K562 (cell line): ENCODE data around the gene FASTKD3. TPM values are rescaled to one million over a fixed set of nuclear protein-coding genes. Genes with fewer than 3 reads are reported as not detected.

ENCODE experiments used
- FOS ChIP-seq: IDR thresholded peaks from 3 replicates; pipeline ENCODE4 v1.6.1; 2011; ENCODE audit not compliant: insufficient read length; ENCODE audit errors: extremely low read depth
- IRF9 ChIP-seq: fragments of 450-650 bp; IDR thresholded peaks from 2 replicates; pipeline ENCODE4 v1.6.1; 2016; ENCODE audit warnings: missing biosample characterization, missing genetic modification characterization
- NR2C1 ChIP-seq, 2 experiments: fragments of 450-650 bp; IDR thresholded peaks; 2 replicates each; pipeline ENCODE4 v1.6.1; 2017; ENCODE audit warnings: mild to moderate bottlenecking in 2 of 2, antibody characterized with exemption in 1 of 2, inconsistent platforms in 1 of 2, missing compliant biosample characterization in 1 of 2, missing genetic modification characterization in 1 of 2
- RBM22 ChIP-seq: fragments of 200-400 bp; formaldehyde crosslinking; IDR thresholded peaks from 2 replicates; pipeline ENCODE4 v1.6.1; 2018; ENCODE audit warnings: low read length, low read depth; ENCODE audit not compliant: poor library complexity, severe bottlenecking
- ZNF175 ChIP-seq: fragments of 200-800 bp; sonication (Bioruptor generic); IDR thresholded peaks from 2 replicates; pipeline ENCODE4 v1.6.1; 2016; ENCODE audit warnings: low read depth, mild to moderate bottlenecking, missing genetic modification characterization, missing compliant biosample characterization
- polyA plus RNA-seq, 8 experiments: library from polyadenylated mRNA; depleted of rRNA in 4 of 8; stranded (reverse) in 5 of 8; unstranded in 3 of 8; fragments of >200 nt; fragmentation: Nextera tagmentation in 2 of 8; fragmentation: Illumina TruSeq in 1 of 8; extraction: Ambion mirVana in 2 of 8; extraction: Trizol in 1 of 8; gene quantifications; 2 replicates each; pipeline versions ENCODE4 v1.2.1 to v1.2.3, GENCODE V29; 2011 to 2014; ENCODE audit warnings: inconsistent platforms in 1 of 8, missing spikeins in 1 of 8
- total RNA-seq, 7 experiments: library from RNA; depleted of rRNA in 6 of 7; stranded (reverse); fragments of >200 nt in 6 of 7; fragmentation: Illumina TruSeq in 2 of 7; extraction: Trizol in 2 of 7; gene quantifications; 2 replicates each; pipeline versions ENCODE4 v1.2.1 to v1.2.3, GENCODE V29; 2011 to 2021; ENCODE audit warnings: low replicate concordance in 1 of 7
- TF ChIP-seq, protein P1 (sequence below), 3 experiments: fragments of 200-800 bp in 1 of 3; sonication (Bioruptor generic) in 1 of 3; sonication (generic) in 1 of 3; formaldehyde crosslinking in 1 of 3; IDR thresholded peaks; 2 replicates each; pipeline versions ENCODE4 v1.6.1 to v1.8.0; 2016 to 2022; ENCODE audit warnings: mild to moderate bottlenecking in 2 of 3, missing compliant biosample characterization in 2 of 3, missing genetic modification characterization in 2 of 3, missing genetic modification reagents in 1 of 3
- TF ChIP-seq, protein P2 (sequence below), 2 experiments: fragments of 450-650 bp; IDR thresholded peaks; 2 replicates each; pipeline ENCODE4 v1.6.1; 2016; ENCODE audit warnings: mild to moderate bottlenecking in 2 of 2, borderline replicate concordance in 1 of 2, low read depth in 1 of 2, moderate library complexity in 1 of 2

Gene FASTKD3
- total and polyA plus RNA-seq, 9 of the 15 experiments (the other 6 are each of a cell fraction or from before 2014, with no cell fraction given) = 17.1 to 149 (median 47.5) TPM

DNA sequence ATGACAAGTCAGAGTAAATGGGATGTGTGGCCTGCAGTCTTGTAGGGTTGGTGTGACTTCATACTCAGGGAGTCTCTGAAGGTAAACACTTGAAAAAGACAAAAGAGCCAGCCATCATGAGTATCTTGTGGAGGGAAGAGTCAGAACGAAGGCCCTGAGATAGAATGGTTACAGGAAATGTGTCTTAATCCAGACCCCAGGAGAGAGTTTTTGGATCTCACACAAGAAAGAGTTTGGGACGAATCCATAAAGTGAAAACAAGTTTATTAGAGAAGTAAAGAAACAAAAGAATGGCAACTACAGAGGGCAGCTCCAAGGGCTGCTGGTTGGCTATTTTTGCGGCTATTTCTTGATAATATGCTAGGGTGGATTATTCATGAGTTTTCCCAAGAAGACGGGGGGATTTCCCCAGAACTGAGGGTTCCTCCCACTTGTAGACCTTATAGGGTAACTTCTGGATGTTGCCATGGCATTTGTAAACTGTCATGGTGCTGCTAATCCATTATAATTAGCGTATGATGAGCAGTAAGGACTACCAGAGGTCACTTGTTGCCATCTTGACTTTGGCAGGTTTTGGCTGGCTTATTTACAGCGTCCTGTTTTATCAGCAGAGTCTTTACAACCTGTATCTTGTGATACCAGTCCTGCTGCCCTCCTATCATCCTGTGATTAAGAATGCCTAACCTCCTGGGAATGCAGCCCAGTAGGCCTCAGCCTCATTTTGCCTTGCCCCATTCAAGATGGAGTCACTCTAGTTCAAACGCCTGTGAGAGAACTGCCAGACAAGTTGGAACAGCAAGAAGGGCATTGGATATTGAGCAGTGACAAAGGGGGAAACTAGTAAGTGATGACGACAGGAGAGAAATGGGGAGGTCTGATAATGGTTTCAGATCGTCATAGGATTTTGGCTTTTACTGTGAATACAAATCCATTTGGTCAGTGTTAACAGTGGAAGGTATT, 34.1 kb upstream of the FASTKD3 start (continued):
- TF ChIP-seq, protein P1, sequence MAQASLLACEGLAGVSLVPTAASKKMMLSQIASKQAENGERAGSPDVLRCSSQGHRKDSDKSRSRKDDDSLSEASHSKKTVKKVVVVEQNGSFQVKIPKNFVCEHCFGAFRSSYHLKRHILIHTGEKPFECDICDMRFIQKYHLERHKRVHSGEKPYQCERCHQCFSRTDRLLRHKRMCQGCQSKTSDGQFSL (CRISPR knock-in tag; IDR thresholded peaks at IDR 0.05) = no peak
- TF ChIP-seq, protein P1 (tag; IDR thresholded peaks at IDR 0.05) = 0 out of 4 replicates have a peak, but pooled peaks of 1 of the 2 experiments have one; percentile 23
- 0 out of 2 replicates have a peak, but pooled peaks have one; percentile 22 for TF ChIP-seq IRF9 (tag)
- TF ChIP-seq NR2C1 (IDR thresholded peaks at IDR 0.05) = no peak
- TF ChIP-seq NR2C1 (tag; IDR thresholded peaks at IDR 0.05) = peak; percentile 34; the same call in 1 of the 2 replicates
- TF ChIP-seq RBM22 = no peak
- TF ChIP-seq FOS = no peak
- TF ChIP-seq, protein P2, sequence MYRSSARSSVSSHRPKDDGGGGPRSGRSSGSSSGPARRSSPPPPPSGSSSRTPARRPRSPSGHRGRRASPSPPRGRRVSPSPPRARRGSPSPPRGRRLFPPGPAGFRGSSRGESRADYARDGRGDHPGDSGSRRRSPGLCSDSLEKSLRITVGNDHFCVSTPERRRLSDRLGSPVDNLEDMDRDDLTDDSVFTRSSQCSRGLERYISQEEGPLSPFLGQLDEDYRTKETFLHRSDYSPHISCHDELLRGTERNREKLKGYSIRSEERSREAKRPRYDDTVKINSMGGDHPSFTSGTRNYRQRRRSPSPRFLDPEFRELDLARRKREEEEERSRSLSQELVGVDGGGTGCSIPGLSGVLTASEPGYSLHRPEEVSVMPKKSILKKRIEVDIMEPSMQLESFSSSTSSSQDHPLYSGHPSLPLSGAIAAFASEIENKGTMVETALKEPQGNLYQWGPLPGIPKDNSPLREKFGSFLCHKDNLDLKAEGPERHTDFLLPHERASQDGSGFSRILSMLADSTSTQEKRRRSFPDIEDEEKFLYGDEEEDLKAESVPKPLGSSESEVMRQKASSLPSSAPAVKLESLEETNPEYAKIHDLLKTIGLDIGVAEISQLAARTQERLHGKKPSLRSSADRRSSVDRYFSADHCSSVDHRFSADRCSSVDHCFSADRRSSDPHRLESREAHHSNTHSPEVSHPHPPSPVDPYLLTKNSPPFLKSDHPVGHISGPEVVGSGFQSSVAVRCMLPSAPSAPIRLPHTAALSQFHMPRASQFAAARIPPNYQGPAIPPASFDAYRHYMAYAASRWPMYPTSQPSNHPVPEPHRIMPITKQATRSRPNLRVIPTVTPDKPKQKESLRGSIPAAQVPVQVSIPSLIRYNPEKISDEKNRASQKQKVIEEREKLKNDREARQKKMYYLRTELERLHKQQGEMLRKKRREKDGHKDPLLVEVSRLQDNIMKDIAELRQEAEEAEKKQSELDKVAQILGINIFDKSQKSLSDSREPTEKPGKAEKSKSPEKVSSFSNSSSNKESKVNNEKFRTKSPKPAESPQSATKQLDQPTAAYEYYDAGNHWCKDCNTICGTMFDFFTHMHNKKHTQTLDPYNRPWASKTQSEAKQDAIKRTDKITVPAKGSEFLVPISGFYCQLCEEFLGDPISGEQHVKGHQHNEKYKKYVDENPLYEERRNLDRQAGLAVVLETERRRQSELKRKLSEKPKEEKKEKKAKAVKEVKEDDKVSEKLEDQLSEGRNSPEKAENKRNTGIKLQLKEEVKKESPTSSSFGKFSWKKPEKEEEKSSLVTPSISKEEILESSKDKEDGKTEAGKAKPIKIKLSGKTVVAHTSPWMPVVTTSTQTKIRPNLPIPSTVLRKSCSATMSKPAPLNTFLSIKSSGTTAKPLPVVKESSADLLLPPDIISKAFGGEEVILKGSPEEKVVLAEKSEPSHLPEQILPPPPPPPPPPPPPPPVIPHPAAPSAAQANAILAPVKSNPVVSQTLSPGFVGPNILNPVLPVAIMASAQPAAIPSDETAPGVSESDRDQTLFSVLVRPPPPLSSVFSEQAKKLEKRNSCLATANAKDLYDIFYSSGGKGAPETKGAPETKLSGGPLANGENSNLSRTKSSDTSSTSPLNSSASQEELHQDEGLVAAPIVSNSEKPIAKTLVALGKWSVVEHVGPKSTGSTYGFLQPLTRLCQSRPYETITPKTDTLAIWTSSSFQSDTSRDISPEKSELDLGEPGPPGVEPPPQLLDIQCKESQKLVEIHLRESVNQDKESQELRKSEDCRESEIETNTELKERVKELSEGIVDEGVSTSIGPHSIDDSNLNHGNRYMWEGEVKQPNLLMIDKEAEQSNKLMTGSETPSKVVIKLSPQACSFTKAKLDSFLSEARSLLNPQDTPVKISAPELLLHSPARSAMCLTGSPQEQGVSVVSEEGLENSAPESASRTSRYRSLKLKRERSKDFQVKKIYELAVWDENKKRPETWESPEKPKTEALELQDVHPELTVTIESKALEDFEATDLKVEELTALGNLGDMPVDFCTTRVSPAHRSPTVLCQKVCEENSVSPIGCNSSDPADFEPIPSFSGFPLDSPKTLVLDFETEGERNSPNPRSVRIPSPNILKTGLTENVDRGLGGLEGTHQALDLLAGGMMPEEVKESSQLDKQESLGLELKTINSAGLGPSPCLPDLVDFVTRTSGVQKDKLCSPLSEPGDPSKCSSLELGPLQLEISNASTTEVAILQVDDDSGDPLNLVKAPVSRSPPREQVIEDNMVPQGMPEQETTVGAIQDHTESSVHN (IDR thresholded peaks at IDR 0.05; ENCODE audit: borderline replicate concordance in 1 of 2, low read depth in 1 of 2) = no peak
- TF ChIP-seq ZNF175 (CRISPR knock-in tag) = no peak
